ENCODE data around the gene SERPINA6.
"Not testable (repeated sequence)": the region's sequence is repeated elsewhere in the genome, so short reads cannot be mapped to it uniquely, and the experiment has no call there.

SERPINA6 gene

GRCh38 chr14:94291159-94291905, 31.8 kb downstream of the SERPINA6 start:
- no peak for DNase-seq

GRCh38 chr14:94290197-94290596, 32.9 kb downstream of the SERPINA6 start:
- DNase-seq: no peak

GRCh38 chr14:94288610-94289465, 34.3 kb downstream of the SERPINA6 start:
- no peak for DNase-seq

- no peak for DNase-seq
Measured at GRCh38 chr14:94285158-94285557, 38.0 kb downstream of the SERPINA6 start.

- no peak for DNase-seq
Measured at GRCh38 chr14:94284221-94284620, 38.9 kb downstream of the SERPINA6 start.

- no peak for DNase-seq
Measured at GRCh38 chr14:94282991-94283723, 40.0 kb downstream of the SERPINA6 start.

- DNase-seq: no peak
Measured at GRCh38 chr14:94278731-94279130, 44.4 kb downstream of the SERPINA6 start.

GRCh38 chr14:94276898-94277561, 46.1 kb downstream of the SERPINA6 start:
- not testable (repeated sequence) for DNase-seq

GRCh38 chr14:94269156-94269555, 54.0 kb downstream of the SERPINA6 start:
- no peak for DNase-seq

- not testable (repeated sequence) for DNase-seq
Measured at GRCh38 chr14:94268582-94268981, 54.6 kb downstream of the SERPINA6 start.

- no peak for DNase-seq
Measured at GRCh38 chr14:94267352-94267751, 55.8 kb downstream of the SERPINA6 start.

- DNase-seq: not testable (repeated sequence)
Measured at GRCh38 chr14:94264195-94264594, 58.9 kb downstream of the SERPINA6 start.

All from NCI-H1092 treated with DMSO at 0.1 percent for 48 hours (cell line).